ENCODE measurements around the gene COL6A2. TPM values are rescaled to one million over a fixed set of nuclear protein-coding genes. Genes with fewer than 3 reads are reported as not detected.

Gene COL6A2
- total RNA-seq, 4 donors from 2014 or later = 321 to 1,200 (median 948) TPM

DNA sequence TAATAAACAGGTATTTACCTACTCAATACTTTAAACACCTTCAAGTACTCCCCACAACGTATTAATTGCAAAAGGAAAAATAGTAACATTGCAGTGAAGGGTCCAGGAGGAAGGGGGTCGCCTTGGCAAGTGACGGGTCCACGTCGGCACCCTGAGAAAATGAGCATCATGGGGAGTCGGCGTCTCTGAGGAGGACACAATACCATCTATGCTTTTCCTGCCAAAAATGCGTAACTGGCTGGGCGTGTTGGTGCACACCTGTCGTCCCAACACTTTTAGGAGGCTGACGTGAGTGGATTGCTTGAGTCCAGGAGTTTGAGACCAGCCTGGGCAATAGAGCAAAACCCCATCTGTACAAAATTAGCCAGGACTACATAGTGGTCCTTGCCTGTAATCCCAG lies 50.2 kb downstream of the COL6A2 start:
- Histone ChIP-seq H3K36me3 (no peaks in the 10 kb centered on the region), H3K4me1 (peaks cover 0 to 4% of the 10 kb centered on the region in 2 donors), H3K27ac (no peak overlapping the region), H3K4me3 (no peak overlapping the region), H3K9me3 (no peaks in the 10 kb centered on the region), H3K27me3 (no peaks in the 10 kb centered on the region)
- TF ChIP-seq, protein P1, sequence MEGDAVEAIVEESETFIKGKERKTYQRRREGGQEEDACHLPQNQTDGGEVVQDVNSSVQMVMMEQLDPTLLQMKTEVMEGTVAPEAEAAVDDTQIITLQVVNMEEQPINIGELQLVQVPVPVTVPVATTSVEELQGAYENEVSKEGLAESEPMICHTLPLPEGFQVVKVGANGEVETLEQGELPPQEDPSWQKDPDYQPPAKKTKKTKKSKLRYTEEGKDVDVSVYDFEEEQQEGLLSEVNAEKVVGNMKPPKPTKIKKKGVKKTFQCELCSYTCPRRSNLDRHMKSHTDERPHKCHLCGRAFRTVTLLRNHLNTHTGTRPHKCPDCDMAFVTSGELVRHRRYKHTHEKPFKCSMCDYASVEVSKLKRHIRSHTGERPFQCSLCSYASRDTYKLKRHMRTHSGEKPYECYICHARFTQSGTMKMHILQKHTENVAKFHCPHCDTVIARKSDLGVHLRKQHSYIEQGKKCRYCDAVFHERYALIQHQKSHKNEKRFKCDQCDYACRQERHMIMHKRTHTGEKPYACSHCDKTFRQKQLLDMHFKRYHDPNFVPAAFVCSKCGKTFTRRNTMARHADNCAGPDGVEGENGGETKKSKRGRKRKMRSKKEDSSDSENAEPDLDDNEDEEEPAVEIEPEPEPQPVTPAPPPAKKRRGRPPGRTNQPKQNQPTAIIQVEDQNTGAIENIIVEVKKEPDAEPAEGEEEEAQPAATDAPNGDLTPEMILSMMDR (IDR thresholded peaks at IDR 0.05) = no peak
- no peak for TF ChIP-seq POLR2A (IDR thresholded peaks at IDR 0.05)
- intact Hi-C loops (cut with DNase I; ENCODE audit: low total_unique reads) = no loop called here
- DNase-seq = peak; percentile 7 to 11

DNA sequence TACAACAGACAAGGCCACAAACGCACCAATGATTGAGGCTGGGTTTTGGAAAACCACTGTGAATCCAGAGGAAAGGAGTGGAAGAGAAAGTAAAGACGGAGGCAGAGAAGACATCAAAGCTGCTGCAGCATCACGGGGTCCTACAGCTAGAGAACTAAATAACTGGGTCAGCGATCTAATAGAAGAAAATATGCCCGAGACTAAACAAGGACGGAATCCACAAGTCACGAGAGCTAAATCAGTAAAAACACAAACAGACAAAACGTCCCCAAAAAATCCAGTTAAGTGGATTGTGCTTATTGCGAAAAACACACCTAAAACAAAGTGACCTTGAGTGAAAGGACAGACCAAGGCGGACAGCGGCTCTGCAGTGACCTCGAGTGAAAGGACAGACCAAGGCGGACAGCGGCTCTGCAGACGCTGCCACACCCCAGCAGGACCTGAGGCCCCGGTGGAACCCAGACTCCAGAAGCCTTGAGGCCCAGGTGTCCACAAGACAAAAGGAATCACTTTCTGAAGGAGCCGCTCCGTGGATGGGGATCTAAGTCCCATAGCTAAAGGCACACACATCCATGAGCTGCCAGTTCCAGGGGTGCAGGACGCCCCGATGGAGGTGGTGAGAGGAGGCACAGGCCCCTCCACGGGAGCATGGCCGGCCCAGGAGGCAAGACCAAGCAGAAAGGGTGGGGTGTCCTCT lies 51.4 kb downstream of the COL6A2 start:
- intact Hi-C loops (cut with DNase I; ENCODE audit: low total_unique reads) = no loop called here
- TF ChIP-seq POLR2A (IDR thresholded peaks at IDR 0.05) = no peak
- TF ChIP-seq, protein P1 (IDR thresholded peaks at IDR 0.05) = no peak
- Histone ChIP-seq H3K27me3 (no peaks in the 10 kb centered on the region), H3K27ac (no peak overlapping the region), H3K4me1 (peaks cover 0 to 4% of the 10 kb centered on the region in 2 donors), H3K36me3 (no peaks in the 10 kb centered on the region), H3K9me3 (no peaks in the 10 kb centered on the region), H3K4me3 (no peak overlapping the region)
- DNase-seq = peak; percentile 10 to 12

DNA sequence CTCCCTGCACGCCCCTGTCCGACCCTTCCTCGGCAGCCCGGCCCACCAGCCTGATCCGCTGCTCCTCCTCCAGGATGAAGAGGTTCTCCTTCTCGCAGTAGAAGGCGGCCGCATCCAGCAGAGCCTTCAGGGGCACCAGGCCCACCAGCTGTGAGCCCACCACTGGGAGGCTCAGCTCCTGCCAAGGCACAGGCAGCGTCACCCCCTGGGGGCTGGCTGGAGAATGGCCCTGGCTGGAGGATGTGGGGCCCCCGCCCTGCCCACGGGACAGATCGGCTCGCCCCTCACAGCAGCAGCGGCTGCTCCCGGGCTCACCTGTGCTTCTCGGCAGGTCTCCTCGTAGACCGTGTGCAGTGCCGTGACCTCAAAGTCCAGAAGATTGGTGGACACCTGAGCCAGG lies 52.2 kb downstream of the COL6A2 start:
- intact Hi-C loops (cut with DNase I; ENCODE audit: low total_unique reads) = no loop called here

DNA sequence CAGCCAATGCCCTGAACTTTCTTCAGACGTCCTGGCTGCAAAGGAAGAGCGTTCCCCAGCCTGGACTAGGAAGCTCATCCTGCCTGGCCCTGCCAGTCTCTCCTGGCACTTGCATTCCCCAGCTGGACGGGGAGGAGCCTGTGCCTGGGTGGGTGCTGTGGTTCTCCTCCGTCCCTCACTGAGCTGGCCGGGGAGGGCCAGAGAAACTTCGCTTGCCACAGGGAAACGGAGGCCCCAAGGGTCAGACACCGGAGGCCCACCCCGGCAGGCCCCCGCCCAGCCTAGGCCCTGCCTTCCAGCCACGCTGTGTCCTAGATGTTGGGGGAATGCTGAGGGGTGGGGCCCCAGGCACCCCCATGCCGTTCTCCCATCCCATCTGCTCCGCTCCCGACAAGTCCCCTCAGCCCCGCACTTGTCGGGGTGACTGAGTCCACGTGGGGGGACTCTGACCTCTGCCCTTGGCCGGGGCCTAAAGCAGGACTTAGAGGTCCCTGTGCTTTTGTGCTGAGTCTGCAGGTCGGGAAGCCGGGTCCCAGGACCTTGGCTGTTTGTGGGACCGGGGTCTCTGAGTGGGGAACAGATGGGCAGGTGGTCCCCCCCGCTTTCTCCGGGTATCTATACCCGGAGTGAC lies 52.7 kb downstream of the COL6A2 start:
- TF ChIP-seq, protein P1 (IDR thresholded peaks at IDR 0.05) = no peak
- TF ChIP-seq POLR2A (IDR thresholded peaks at IDR 0.05) = no peak
- Histone ChIP-seq H3K27ac (no peak overlapping the region), H3K4me3 (no peak overlapping the region), H3K36me3 (no peaks in the 10 kb centered on the region), H3K27me3 (no peaks in the 10 kb centered on the region), H3K9me3 (no peaks in the 10 kb centered on the region), H3K4me1 (peaks cover 0 to 4% of the 10 kb centered on the region in 2 donors)
- no peak for DNase-seq
- intact Hi-C loops (cut with DNase I; ENCODE audit: low total_unique reads) = no loop called here

More for the DNA sequence above, 52.2 kb downstream of the COL6A2 start:
- peaks cover 0 to 4% of the 10 kb centered on the region in 2 donors for H3K4me1 ChIP-seq
- no peak for TF ChIP-seq POLR2A (IDR thresholded peaks at IDR 0.05)
- TF ChIP-seq, protein P1 (IDR thresholded peaks at IDR 0.05) = no peak
- H3K27ac ChIP-seq = no peak overlapping the region
- H3K4me3 ChIP-seq = no peak overlapping the region
- no peaks in the 10 kb centered on the region for H3K9me3 ChIP-seq
- H3K36me3 ChIP-seq = no peaks in the 10 kb centered on the region
- no peaks in the 10 kb centered on the region for H3K27me3 ChIP-seq
- peak in 1 of 2 donors; percentile 11 for DNase-seq

DNA sequence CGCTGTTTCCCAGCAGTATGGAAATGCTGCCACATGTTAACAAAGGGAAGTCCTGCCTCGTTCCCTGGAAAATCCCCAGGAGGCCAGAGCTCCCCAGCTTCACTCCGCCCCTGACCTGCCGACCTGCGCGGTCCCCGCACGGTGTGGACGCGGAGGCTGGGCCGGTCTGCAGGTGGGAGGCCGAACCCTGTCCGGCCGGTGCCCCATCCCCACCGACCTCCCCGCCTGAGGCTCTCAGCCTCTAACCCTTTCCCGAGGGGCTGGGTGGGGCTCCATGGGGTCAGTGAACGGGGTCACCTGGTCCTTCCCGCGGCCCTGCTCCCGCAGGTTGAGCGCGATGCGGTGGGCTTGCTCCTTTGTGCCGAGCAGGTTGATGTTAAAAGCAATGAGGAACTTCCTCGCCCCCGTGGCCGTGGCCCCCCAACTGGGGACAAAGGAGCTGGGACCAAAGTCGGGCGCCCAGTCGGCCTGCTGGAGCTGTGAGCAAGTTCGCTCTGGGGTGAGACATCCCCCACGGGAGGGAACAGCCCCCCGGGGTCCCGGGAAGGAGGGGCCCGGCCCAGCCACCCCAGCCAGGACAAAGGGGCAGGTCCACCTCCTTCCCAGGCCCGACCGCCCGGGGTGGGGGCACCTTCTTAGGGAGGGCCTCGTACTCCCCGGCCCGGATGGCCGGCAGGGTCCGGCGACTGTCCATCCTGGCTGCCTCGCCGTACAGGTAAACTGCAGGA lies 53.5 kb downstream of the COL6A2 start:
- DNase-seq = peak in 1 of 2 donors; percentile 15
- H3K4me3 ChIP-seq = no peak overlapping the region
- no peak overlapping the region for H3K27ac ChIP-seq
- no peaks in the 10 kb centered on the region for H3K27me3 ChIP-seq
- peaks cover 0 to 4% of the 10 kb centered on the region in 2 donors for H3K4me1 ChIP-seq
- no peaks in the 10 kb centered on the region for H3K9me3 ChIP-seq
- no peak for TF ChIP-seq POLR2A (IDR thresholded peaks at IDR 0.05)
- TF ChIP-seq, protein P1 (IDR thresholded peaks at IDR 0.05) = no peak
- intact Hi-C loops (cut with DNase I; ENCODE audit: low total_unique reads) = no loop called here
- no peaks in the 10 kb centered on the region for H3K36me3 ChIP-seq

All from uterus (tissue), 4 donors.